SKM-1 (cell line): ENCODE measurements around the gene ATF7.
"Not testable (repeated sequence)": the region's sequence is repeated elsewhere in the genome, so short reads cannot be mapped to it uniquely, and the experiment has no call there.

Source experiments
- DNase-seq: peaks from one replicate; lab custom pipeline; 2025; ENCODE audit not compliant: unreplicated experiment; lab: John Stamatoyannopoulos, UW

Gene ATF7

DNA sequence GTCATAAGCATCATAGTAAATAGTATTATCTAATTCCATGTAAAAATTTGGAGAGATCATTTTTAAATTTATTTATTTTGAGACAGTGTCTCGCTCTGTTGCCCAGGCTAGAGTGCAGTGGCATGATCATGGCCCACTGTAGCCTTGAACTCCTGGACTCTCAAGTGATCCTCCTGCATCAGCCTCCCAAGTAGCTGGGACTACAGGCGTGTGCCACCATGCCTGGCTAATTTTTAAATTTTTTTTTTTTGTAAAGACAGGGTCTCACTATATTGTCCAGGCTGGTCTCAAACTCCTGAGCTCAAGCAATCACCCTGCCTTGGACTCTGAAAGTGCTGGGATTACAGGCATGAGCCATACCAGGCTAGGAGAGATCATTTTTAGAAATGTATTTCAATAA is 27.2 kb downstream of the ATF7 start:
- not testable (repeated sequence) for DNase-seq

GRCh38 chr12:53596920-53597363 is 29.2 kb downstream of the ATF7 start:
- DNase-seq = no peak

GRCh38 chr12:53594897-53595615 is 31.1 kb downstream of the ATF7 start:
- DNase-seq = no peak

DNA sequence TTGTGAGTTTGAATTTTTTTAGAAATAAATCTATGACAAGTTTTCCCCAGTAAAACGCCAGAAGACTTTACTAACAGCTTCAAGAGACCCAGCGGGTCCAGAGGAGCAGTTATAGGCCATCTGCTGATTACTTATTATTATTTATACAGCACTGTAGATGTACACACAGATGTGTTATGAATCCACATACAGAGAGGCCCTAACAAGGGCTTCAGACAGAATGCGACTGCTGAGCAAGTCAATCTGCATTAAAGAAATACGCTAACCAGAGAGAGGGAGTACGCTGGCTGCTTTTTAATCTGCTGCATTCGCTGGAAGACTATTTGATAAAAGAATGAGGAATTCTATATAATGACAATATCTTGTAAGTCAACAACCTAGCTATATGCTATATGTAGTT is 32.5 kb downstream of the ATF7 start:
- DNase-seq = no peak

- DNase-seq = no peak
Observed at GRCh38 chr12:53593031-53593430, 33.2 kb downstream of the ATF7 start.

- no peak for DNase-seq
Observed at GRCh38 chr12:53592426-53592825, 33.8 kb downstream of the ATF7 start.

GRCh38 chr12:53591301-53592206 is 34.6 kb downstream of the ATF7 start:
- no peak for DNase-seq

GRCh38 chr12:53590652-53591051 is 35.5 kb downstream of the ATF7 start:
- DNase-seq = no peak

GRCh38 chr12:53589915-53590314 is 36.3 kb downstream of the ATF7 start:
- no peak for DNase-seq

- DNase-seq = no peak
Observed at GRCh38 chr12:53589423-53589822, 36.8 kb downstream of the ATF7 start.

GRCh38 chr12:53588123-53588522 is 38.1 kb downstream of the ATF7 start:
- DNase-seq = no peak

DNA sequence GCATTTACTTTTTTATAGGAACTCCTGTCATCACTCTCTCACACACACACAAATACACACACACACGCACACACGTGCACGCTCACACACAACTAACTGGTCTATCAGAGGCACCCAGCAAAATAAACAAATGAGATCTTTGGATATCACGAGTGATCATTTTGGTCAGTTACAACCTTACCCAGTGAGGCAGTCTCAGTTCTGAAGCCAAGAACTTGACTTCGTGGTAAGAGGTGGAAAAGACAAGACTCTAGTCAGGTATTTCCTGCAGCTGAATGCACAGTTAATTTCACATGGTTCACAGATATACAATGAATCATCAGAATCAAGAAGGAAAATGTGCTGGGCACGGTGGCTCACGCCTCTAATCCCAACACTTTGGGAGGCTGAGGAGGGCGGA is 39.4 kb downstream of the ATF7 start:
- no peak for DNase-seq

DNA sequence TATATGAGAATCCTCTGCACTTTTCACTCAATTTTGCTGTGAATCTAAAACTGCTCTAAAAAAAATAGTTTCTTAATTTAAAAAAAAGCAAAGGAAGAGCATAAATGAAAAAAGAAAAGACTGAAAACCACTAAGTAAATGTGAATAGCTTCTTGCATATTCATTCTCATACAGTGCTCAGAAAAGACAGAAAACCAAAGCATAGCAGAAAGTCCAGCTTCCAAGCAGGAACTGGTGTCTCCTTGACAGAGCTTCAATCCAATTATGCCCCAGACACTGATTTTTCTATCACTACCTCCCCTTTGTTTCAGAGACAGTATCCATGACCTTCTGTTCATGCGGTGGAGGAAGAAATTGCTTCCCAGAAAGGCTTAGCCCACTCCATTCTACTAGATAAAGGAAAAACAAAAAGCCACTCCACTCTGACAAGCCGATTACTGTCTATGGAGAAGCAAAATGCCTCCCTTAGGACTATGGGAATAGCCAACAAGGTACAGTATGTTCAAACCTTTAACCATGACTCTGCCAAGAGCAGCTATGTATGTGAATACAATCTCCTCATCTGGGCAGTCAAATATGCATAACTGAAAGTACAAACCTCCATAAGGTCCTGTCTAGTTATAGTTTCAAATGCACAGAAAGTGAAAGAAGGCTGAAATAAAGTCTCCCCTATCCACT is 40.6 kb downstream of the ATF7 start:
- DNase-seq = no peak

- no peak for DNase-seq
Observed at GRCh38 chr12:53579545-53579955, 46.6 kb downstream of the ATF7 start.

- no peak for DNase-seq
Observed at GRCh38 chr12:53578783-53579182, 47.4 kb downstream of the ATF7 start.

DNA sequence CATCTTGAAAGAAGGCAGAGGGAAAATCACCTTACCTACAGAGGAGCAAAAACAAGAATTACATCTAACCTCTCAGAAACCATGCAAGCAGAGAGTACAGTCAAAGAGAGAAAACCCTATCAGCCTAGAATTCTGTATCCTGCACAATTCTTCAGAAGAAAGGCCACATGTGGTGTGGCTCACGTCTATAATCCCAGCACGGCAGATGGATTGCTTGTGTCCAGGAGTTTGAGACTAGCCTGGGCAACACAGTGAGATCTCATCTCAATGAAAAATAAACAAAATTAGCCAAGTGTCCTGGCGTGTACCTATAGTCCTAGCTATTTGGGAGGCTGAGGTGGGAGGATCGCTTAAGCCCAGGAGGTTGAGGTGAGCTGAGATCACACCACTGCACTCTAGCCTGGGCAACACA is 48.2 kb downstream of the ATF7 start:
- DNase-seq = no peak

DNA sequence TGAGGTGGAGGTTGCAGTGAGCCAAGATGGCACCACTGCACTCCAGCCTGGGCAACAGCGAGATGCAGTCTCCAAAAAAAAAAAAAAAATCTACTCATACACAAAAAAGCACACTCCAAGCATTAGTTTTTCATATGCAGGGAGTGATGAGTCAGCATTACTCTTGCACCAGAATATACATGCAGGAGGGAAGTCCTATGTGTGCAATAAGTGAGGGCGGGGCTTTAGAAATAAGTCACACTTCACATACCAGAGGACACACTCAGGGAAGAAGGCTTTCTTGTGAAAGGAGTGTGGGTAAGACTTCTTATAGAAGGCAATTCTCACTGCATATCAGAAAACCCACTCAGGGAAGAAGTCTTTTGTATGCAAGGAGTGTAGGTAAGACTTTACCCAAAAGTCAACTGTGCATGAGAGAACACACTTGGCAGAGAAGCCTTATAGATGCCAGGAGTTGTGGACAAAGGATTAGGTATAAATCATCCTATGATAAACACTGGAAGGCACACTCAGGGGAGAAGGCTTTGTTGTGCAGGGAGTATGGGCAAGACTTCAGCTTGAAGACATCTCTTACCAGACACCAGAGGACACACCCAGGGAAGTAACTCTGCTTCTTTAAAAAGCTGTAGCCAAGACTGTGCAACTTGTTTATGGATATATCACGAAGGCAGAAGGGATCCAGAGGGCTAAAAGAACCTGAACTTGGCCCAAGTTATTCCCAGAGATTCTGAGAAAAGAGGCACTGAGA is 50.5 kb downstream of the ATF7 start:
- DNase-seq = no peak

DNA sequence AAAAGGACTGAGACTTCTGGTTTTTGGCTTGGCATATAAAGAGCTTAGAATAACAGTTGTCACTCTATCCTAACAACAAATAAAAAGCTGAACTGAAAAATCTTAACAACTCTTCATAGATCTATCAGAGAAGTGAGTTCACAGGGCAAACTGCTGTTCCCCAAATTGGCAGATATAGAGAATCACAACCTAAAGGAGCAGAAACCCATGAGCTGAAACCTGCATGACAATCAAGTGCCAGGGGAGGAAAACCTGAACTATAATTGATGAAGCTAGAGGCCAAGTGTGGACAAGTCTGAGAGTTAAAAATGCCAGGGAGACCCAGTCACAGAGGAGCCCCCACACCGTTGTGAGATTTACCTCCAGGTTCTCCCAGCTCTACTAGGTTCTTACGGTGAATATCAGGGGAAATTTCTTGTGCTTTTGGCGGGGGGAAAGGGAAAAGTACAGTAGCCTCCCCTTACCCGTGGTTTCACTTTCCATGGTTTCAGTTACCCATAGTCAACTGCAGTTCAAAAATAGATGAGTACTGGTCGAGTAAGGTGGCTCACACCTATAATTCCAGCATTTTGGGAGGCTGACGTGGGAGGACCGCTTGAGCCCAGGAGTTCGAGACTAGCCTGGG is 53.9 kb downstream of the ATF7 start:
- DNase-seq = no peak

- DNase-seq = no peak
Observed at GRCh38 chr12:53571295-53571694, 54.9 kb downstream of the ATF7 start.

DNA sequence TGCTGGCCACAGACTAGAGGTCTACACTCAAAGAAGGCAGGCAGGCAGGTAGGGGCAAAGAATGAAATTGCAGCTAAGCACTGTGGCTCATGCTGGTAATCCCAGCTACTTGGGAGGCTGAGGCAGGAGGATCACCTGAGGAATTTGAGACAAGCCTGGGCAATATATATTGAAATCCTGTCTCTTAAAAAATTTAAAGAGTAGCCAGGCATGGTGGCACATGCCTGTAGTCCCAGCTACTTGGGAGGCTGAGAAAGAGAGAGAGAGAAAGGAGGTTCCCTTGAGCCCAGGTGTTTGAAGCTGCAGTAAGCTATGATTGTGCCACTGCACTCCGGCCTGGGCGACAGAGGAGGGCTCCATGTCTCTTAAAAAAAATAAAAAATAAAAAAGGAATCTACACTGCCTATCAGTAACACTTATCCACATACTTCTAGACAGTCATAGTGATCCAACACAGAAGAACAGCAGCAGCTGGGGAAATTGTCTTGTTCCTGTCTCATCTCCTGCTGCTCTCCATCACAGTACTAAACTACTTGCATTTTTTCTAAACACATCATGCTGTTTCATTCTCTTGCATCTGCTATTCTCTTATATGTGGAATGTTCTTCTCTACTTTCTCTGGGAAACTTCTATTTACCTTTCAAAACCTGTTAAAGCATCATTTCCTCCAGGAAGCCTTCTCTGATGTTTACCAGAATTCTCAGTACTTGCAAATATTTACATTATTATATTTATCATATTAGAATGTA is 57.2 kb downstream of the ATF7 start:
- no peak for DNase-seq
